Measurements from ENCODE around the gene COPS8. TPM values are rescaled to one million over a fixed set of nuclear protein-coding genes. Genes with fewer than 3 reads are reported as not detected.

COPS8 gene
- total and polyA plus RNA-seq, 2 donors (not counting 1 experiment from before 2014, with no cell fraction given), result 82.1 to 97.3 TPM

DNA sequence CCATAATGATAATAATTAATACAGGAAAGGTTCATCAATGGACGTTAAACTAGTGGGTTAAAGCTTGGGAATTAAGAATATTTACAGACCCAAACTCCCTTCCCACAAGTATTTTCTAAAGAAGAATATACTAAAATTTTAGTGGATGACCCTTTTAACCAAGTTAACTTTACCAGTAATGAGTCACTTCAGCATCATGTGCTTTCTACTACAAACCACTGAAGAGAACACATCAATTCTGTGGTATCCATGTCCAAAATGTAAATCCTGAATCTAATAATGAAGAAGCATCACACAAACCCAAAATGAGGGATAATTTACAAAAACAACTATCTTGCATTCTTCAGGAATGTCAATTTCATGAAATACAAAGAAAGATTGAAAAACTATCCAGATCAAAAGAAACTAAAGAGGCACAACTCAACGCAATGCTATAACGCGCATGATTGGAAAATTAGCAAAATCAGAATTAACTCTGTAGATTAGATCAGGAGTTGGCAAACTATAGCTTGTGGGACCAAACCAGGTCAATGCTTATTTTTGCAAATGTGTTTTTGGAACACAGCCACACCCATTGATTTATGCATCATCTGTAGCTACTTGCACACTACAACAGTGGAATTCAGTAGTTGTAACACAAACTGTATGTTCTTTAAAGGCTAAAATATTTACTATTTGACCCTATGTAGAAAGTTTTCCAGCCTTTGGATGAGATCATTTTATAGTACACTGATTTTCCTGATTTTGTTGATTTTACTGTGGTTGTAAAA is 27.5 kb downstream of the COPS8 start:
- Histone ChIP-seq H3K79me2 (ENCODE audit: control insufficient read depth, insufficient read depth, low read length) (no peaks in the 10 kb centered on the region), H3K4me1 (ENCODE audit: control insufficient read depth, extremely low read depth, insufficient read depth, low read length) (peaks cover under 1% of the 10 kb centered on the region), H3K27ac (ENCODE audit: insufficient read depth, low read length) (no peak overlapping the region), H3K27me3 (ENCODE audit: control insufficient read depth, insufficient read depth, low read length) (no peaks in the 10 kb centered on the region), H3K9ac (ENCODE audit: insufficient read depth, low read length) (no peak overlapping the region), H2AFZ (ENCODE audit: low read length) (no peak overlapping the region), H4K20me1 (ENCODE audit: control insufficient read depth, extremely low read depth, insufficient read depth, low read length) (no peaks in the 10 kb centered on the region), H3K4me2 (ENCODE audit: extremely low read depth, insufficient read depth, low read length) (no peak overlapping the region), H3K4me3 (replicated peaks in 1 of 4; ENCODE audit: control extremely low read depth in 1 of 4, insufficient read depth in 1 of 4, low read depth in 3 of 4, low read length in 4 of 4) (no peak overlapping the region), H3K36me3 (ENCODE audit: control insufficient read depth, insufficient read depth, low read length) (no peaks in the 10 kb centered on the region), H3K9me3 (ENCODE audit: control insufficient read depth, insufficient read depth, low read depth, low read length) (no peaks in the 10 kb centered on the region)
- peak in 1 of 2 donors; percentile 80 for DNase-seq (ENCODE audit: low read depth in 2 of 2)
- no peak for TF ChIP-seq EZH2 (IDR thresholded peaks at IDR 0.05; ENCODE audit: low read length, missing control alignments)
- TF ChIP-seq, protein P1, sequence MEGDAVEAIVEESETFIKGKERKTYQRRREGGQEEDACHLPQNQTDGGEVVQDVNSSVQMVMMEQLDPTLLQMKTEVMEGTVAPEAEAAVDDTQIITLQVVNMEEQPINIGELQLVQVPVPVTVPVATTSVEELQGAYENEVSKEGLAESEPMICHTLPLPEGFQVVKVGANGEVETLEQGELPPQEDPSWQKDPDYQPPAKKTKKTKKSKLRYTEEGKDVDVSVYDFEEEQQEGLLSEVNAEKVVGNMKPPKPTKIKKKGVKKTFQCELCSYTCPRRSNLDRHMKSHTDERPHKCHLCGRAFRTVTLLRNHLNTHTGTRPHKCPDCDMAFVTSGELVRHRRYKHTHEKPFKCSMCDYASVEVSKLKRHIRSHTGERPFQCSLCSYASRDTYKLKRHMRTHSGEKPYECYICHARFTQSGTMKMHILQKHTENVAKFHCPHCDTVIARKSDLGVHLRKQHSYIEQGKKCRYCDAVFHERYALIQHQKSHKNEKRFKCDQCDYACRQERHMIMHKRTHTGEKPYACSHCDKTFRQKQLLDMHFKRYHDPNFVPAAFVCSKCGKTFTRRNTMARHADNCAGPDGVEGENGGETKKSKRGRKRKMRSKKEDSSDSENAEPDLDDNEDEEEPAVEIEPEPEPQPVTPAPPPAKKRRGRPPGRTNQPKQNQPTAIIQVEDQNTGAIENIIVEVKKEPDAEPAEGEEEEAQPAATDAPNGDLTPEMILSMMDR (conservative IDR thresholded peaks at IDR 0.05 in 1 of 2, IDR thresholded peaks at IDR 0.05 in 1 of 2; ENCODE audit: low read depth in 1 of 2, low read length in 2 of 2), result no peak

DNA sequence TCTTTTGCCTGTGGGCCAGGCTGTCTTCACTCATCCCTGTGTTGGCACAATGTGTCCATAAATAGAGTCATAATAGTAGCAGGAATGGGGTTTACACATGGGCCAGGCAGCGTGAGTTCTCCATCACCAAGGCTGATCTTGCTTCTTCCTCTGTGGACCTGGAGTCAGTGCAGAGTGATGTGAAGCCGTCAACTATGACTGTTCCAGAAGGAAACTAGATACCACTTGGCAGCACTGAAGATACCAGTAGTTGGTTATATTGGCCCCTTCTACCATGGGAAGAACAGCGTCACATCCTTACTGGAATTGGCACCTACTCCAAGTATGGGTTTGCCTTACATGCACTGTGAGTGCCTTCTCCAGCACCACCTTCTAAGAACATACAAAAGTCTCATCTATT is 30.2 kb downstream of the COPS8 start:
- Histone ChIP-seq H3K4me1 (ENCODE audit: control insufficient read depth, extremely low read depth, insufficient read depth, low read length) (peaks cover 7% of the 10 kb centered on the region), H3K4me2 (ENCODE audit: extremely low read depth, insufficient read depth, low read length) (no peak overlapping the region), H4K20me1 (ENCODE audit: control insufficient read depth, extremely low read depth, insufficient read depth, low read length) (no peaks in the 10 kb centered on the region)

DNA sequence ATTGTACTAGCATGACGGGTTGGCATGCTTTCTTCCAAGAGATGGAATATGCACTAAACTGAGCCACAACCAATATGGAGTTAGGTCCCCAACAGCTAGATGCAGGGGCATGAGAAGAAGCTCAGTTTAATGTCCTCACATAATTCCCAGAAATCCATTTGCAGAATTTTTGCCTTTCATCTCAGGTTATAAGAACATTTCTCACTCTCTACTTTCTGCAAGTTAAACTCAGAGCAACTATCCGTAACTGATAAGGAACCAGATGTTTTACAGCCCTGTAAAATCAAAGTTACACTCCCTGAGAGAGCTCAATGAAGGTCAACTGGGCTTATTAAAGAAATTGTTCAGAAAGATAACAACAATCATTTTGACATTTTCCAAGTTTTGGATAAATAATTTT is 30.7 kb downstream of the COPS8 start:
- Histone ChIP-seq H3K9ac (ENCODE audit: insufficient read depth, low read length) (no peak overlapping the region), H3K4me2 (ENCODE audit: extremely low read depth, insufficient read depth, low read length) (no peak overlapping the region), H2AFZ (ENCODE audit: low read length) (no peak overlapping the region), H4K20me1 (ENCODE audit: control insufficient read depth, extremely low read depth, insufficient read depth, low read length) (no peaks in the 10 kb centered on the region), H3K4me3 (replicated peaks in 1 of 4; ENCODE audit: control extremely low read depth in 1 of 4, insufficient read depth in 1 of 4, low read depth in 3 of 4, low read length in 4 of 4) (no peak overlapping the region), H3K36me3 (ENCODE audit: control insufficient read depth, insufficient read depth, low read length) (no peaks in the 10 kb centered on the region), H3K79me2 (ENCODE audit: control insufficient read depth, insufficient read depth, low read length) (no peaks in the 10 kb centered on the region), H3K27me3 (ENCODE audit: control insufficient read depth, insufficient read depth, low read length) (no peaks in the 10 kb centered on the region), H3K4me1 (ENCODE audit: control insufficient read depth, extremely low read depth, insufficient read depth, low read length) (peaks cover 7% of the 10 kb centered on the region), H3K27ac (ENCODE audit: insufficient read depth, low read length) (no peak overlapping the region), H3K9me3 (ENCODE audit: control insufficient read depth, insufficient read depth, low read depth, low read length) (no peaks in the 10 kb centered on the region)
- no peak for TF ChIP-seq EZH2 (IDR thresholded peaks at IDR 0.05; ENCODE audit: low read length, missing control alignments)
- TF ChIP-seq, protein P1 (conservative IDR thresholded peaks at IDR 0.05 in 1 of 2, IDR thresholded peaks at IDR 0.05 in 1 of 2; ENCODE audit: low read depth in 1 of 2, low read length in 2 of 2), result no peak
- no peak for DNase-seq (ENCODE audit: low read depth in 2 of 2)

More for the DNA sequence above, 30.2 kb downstream of the COPS8 start:
- H3K79me2 ChIP-seq (ENCODE audit: control insufficient read depth, insufficient read depth, low read length), result no peaks in the 10 kb centered on the region
- no peak overlapping the region for H3K27ac ChIP-seq (ENCODE audit: insufficient read depth, low read length)
- no peak for DNase-seq (ENCODE audit: low read depth in 2 of 2)
- no peak overlapping the region for H2AFZ ChIP-seq (ENCODE audit: low read length)
- H3K4me3 ChIP-seq (replicated peaks in 1 of 4; ENCODE audit: control extremely low read depth in 1 of 4, insufficient read depth in 1 of 4, low read depth in 3 of 4, low read length in 4 of 4), result no peak overlapping the region
- no peak overlapping the region for H3K9ac ChIP-seq (ENCODE audit: insufficient read depth, low read length)
- no peaks in the 10 kb centered on the region for H3K9me3 ChIP-seq (ENCODE audit: control insufficient read depth, insufficient read depth, low read depth, low read length)
- no peaks in the 10 kb centered on the region for H3K27me3 ChIP-seq (ENCODE audit: control insufficient read depth, insufficient read depth, low read length)
- TF ChIP-seq, protein P1 (conservative IDR thresholded peaks at IDR 0.05 in 1 of 2, IDR thresholded peaks at IDR 0.05 in 1 of 2; ENCODE audit: low read depth in 1 of 2, low read length in 2 of 2), result no peak
- no peaks in the 10 kb centered on the region for H3K36me3 ChIP-seq (ENCODE audit: control insufficient read depth, insufficient read depth, low read length)
